Stimulated activated CD8-positive, alpha-beta memory T cell treated with anti-CD3 and anti-CD28 coated beads, Interleukin-4, amount 100 ng/mL, for 4 hours (primary cell): ENCODE measurements around the gene SBF1.

Experiments
- DNase-seq, 2 donors: peaks; one replicate each; pipeline ENCODE4 v3.0.0-alpha.2; 2020; ENCODE audit warnings: low read depth in 2 of 2, low spot score in 1 of 2

SBF1 gene

GRCh38 chr22:50507421-50507990 is 32.7 kb upstream of the SBF1 start, which contains the start of gene LMF2:
TSS of gene LMF2 (minus strand) at chr22:50507702. CDS start at chr22:50507675, 27 bp downstream.
- peak; percentile 79 to 87 for DNase-seq

GRCh38 chr22:50506611-50507420 is 32.0 kb upstream of the SBF1 start:
- no peak for DNase-seq

GRCh38 chr22:50505776-50506610 is 31.2 kb upstream of the SBF1 start:
- DNase-seq, result no peak

- no peak for DNase-seq
These were observed 30.5 kb upstream of the SBF1 start for GRCh38 chr22:50505276-50505775.

- no peak for DNase-seq
These were observed 29.8 kb upstream of the SBF1 start for GRCh38 chr22:50504369-50505211.

GRCh38 chr22:50503475-50504145 is 28.8 kb upstream of the SBF1 start:
- DNase-seq, result no peak

GRCh38 chr22:50502628-50503474 is 28.0 kb upstream of the SBF1 start:
- no peak for DNase-seq

- no peak for DNase-seq
These were observed 27.3 kb upstream of the SBF1 start for GRCh38 chr22:50502096-50502495.

GRCh38 chr22:50500452-50500851 is 25.6 kb upstream of the SBF1 start:
- no peak for DNase-seq

- peak; percentile 42 to 49 for DNase-seq
These were observed 23.6 kb upstream of the SBF1 start for GRCh38 chr22:50498322-50498890.

GRCh38 chr22:50497093-50497492 is 22.3 kb upstream of the SBF1 start:
- no peak for DNase-seq

- no peak for DNase-seq
These were observed 15.9 kb upstream of the SBF1 start for GRCh38 chr22:50490531-50491308.

GRCh38 chr22:50489363-50490243 is 14.8 kb upstream of the SBF1 start:
- no peak for DNase-seq

GRCh38 chr22:50488886-50489285 is 14.1 kb upstream of the SBF1 start:
- no peak for DNase-seq

- DNase-seq, result no peak
These were observed 13.3 kb upstream of the SBF1 start for GRCh38 chr22:50488006-50488677.

- no peak for DNase-seq
These were observed 12.6 kb upstream of the SBF1 start for GRCh38 chr22:50487290-50488005.
